SIG-M5 (cell line): ENCODE data around the gene PSMB8.
"Not testable (repeated sequence)": the region's sequence is repeated elsewhere in the genome, so short reads cannot be mapped to it uniquely, and the experiment has no call there.

Experiments
- DNase-seq: peaks from one replicate; lab custom pipeline; 2025; lab: John Stamatoyannopoulos, UW

PSMB8 gene

DNA sequence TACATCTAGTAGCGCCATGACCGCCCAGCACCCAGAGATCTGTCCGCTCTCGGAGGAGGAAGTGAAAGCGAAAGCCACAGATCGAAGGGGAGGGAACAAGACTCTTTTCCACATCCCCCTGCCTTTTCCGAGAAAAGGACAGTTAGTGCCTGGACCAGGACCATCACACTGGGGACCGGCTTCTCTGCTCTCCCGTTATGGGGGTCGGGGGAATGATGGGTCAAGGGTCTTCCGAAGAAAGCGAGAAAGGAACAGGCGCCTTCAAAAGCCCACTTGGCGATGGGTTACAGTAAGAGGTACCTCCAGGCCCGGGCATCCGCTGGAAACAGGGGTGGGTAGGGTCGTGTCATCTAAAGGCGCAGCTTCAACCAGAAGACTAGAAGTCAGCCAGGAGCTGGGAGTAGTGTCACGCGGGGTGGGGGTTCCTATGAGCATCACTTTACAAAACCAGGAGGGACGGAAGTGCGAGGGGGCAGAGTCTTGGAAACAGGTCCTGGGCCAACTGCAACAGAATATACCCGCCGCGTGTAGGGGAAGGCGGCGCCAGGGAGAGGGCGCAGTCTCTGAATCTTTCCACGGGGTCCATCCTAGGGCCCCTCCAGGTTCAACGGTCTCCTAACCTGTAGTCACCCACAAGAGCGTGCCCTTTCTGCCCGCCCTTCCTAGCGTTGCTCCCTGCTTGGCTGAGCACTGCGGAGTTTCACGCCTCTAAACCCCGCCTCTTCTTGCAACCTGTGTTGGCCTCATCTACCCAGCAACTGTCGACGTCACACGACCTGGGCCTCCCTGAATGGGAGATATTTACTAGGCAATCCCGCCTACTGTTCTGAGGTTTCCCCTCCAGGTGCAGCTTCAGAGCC, at the start of gene PSMB8:
Gene PSMB8, minus strand, starts transcription at position 69 of the 860 bp plus-strand sequence. Its CDS starts 51 bp downstream, at position 18.
- DNase-seq: peak; percentile 60

DNA sequence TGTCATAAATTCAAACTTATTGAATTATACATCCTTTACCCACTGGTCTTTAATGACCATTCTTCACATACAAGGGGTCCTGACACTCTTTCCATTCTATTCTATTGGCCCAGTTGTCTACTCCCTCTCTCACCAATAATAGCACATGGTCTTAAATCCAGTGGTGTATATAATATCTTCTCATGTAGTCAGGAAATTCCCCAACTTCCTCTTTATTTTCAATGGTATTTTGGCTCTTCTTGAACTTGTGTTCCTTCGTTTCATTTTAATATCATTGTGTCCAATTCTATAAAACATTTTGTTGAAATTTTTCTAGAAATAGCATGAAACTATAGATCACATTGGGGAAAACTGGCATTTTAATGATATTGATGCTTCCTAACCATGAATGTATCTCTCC, 47.0 kb upstream of the PSMB8 start:
- DNase-seq: no peak

DNA sequence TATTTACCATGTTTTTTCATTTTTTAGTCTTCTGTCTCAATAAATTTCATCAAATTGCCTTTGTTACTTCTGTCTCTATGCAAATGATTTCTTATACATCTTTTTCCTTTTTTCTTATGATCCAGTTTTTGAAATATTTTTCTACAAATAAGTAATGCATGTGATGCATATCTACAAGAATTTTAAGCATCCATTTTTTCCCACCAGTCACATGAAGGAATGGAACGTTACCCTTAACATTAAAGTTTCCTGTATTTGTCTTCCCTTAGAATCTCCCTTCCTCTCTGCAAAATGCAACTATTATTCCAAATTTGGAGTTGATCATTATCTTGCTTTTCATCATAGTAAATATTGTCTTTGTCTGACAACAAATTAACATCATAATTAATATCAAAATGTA, 45.7 kb upstream of the PSMB8 start:
- no peak for DNase-seq

DNA sequence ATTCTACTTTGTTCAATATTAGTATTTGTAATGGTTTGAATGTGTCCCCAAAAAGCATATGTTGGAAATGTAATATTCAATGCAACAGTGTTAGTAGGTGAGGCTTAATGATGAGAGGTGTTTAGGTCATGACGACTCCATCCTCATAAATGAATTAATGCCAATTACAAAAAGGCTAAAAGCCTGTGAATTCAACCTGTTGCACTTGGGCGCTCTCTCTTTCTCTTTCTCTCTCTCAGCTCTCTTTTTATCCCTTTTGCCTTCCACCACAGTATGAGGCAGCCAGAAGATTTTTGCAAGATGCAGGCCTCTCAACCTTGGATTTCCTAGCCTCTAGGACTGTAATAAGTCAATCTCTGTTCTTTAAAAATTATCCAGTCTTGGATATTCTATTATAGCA, 44.7 kb upstream of the PSMB8 start:
- no peak for DNase-seq

DNA sequence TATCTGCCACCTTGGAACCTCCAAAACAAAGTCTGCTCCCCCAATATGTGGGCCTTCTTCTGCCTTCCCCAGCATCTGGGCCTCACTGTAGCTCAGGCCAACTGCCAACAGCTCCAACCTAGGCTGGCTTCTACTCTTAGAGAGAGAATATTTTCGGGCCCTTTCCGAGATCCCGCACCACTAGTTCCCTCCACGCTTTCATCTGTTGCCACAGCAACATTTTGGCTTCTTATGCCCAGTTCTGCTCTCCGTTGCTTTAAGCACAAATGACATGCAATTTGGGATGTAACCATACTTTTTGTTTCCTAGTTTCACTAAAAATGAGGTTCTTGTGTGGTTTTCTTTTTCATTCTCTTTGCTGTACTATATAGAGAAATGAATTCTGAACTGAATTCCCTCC, 43.8 kb upstream of the PSMB8 start:
- no peak for DNase-seq

DNA sequence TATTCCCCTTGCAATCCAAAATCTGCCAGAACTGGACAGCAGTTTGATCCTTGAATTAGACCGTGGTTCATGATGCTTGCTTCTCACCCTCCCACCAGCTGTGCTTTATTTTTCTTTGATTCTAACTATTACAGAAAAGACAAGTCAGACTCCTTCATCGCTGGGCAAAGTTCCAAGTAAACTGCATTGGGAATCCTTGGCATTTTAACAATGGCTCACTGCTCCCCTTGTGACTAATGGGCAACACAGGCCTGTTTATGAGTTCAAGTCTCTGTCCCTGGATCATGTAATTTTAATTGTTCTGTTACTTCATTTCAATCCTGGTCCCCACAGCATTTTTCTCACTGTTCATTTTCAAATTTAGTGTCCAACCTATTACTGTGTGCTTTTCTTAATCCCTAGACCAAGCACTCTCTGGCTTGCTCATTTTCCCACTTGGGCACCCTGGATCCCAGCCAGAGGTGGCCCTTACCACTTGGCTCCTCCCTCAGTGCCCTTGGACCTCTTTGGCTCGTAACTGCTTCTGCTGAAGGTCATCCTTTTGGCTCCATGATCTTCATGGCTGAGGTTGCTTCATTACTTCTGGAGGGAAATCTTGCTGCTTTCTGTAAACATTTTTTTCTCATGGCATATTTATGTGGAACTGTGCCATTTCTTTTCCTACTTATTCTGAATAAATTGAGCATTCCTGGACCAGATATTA, 43.0 kb upstream of the PSMB8 start:
- no peak for DNase-seq

DNA sequence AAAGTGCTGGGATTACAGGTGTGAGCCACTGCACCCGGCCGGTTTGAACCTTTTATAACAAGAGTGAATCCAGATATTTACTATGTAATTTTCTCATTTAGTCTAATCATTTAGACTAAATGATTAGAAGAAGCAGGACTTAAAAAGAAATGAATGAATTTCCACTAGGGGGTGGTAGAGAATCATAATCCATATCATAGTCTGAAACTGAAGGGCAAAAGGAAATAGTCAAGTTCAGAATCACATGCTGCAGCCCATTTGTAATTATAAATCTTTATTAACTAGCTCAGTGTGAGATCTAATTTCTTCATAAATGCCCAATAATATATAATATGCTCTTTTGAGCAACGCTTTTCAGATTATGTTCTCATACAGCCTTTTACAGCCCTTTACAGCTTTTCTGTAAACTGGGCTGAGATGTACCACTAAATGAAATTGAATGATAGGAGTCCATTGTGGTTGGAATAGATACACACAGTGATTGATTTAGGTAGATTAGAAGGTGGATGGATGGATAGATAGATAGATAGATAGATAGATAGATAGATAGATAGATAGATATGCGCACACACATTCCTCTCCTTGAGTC, 41.9 kb upstream of the PSMB8 start:
- no peak for DNase-seq

DNA sequence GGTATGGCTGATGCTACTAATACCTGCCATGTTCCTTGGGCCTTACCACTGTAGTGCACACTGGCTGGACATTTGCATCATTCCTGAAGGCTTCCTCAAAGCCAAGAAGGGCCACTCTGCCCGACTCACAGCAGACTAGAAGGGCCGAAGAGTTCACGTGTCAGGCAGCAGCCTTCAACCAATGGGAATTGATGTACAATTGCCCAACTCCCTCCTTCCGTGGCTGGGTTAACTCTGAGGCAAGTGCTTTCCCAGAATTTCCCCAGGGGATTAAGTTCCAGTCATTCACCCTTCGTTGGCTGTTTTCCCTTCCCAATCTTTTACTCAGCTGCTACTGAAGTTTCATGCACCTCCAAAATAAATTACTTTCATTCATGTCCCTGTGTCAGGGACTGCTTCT, 39.9 kb upstream of the PSMB8 start:
- DNase-seq: no peak

DNA sequence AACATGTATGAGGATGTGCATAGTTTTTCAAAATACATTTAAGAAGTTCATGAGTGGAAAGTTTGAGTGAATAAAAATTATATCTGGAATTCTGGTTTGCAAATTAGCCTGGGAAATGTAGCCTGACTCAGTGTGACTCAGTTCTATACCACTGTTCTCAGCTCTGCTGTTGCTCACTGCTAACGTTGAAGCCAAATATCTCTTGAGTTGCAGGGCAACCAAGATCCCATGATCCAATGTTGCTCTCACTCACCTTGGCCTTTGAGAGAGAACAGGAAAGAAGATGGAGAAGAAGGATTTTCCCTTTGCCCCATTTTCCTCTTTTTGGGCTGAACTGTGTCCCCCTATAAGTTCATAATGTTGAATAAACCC, 39.0 kb upstream of the PSMB8 start:
- no peak for DNase-seq

DNA sequence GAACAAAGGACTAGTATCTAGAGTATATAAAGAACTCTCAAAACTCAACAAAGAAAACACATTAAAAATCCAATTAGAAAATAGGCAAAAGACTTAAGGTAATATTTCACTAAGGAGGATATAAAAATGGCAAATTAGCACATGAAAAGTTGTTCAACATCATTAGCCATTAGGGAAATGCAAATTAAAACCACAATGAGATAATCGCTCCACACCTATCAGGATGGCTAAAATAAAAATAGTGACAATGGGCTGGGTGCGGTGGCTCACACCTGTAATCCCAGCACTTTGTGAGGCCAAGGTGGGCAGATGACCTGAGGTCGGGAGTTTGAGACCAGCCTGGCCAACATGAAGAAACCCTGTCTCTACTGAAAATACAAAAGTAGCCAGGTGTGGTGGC, 37.1 kb upstream of the PSMB8 start:
- not testable (repeated sequence) for DNase-seq

DNA sequence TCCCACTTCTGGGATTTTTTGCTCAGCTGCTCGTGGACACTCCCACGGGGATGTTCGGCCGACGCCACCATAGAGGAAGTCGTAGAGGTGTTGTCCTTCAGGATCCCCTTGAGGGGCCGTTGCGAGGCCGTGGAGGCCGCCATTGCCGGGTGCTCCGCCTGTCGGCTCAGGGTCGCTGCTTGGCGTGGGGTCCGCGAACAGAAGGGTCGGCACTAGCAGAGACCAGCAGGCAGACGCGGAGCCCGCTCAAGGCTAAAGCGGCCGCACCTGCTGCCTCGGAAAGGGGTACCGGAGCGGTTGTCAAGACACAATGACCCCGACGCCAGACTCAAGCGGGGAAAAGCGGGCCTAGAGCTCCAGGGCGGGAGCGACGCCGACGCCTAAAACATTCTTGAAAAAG, 35.8 kb upstream of the PSMB8 start:
- DNase-seq: no peak

DNA sequence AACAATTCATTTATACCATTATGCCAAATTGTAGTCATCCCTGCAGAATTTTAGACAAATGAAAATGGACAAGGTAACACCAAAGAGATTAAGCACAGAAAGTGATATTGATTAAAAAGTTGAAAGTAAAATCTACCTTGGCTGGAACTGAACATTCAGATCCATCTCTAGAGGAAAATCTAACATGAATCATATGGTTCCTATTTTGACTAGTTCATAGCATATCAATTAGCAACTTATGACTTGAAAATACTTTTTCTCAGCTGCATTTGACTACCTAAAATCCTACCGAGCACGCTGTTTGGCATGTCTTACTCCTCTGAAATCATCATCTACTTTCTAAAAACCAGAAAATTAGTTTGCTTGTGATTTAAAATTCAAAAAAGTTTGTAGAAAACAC, 32.8 kb upstream of the PSMB8 start:
- DNase-seq: no peak

DNA sequence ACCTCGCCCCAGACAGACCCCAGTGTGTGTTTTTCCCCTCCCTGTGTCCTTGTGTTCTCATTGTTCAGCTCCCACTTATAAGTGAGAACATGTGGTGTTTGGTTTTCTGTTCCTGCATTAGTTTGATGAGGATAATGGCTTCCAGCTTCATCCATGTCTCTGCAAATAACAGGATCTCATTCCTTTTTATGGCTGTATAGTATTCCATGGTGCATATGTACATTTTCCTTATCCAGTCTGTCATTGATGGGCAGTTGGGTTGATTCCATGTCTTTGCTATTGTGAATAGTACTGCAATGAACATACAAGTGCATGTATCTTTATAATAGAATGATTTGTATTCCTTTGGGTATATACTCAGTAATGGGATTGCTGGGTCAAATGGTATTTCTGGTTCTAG, 30.1 kb upstream of the PSMB8 start:
- DNase-seq: not testable (repeated sequence)

DNA sequence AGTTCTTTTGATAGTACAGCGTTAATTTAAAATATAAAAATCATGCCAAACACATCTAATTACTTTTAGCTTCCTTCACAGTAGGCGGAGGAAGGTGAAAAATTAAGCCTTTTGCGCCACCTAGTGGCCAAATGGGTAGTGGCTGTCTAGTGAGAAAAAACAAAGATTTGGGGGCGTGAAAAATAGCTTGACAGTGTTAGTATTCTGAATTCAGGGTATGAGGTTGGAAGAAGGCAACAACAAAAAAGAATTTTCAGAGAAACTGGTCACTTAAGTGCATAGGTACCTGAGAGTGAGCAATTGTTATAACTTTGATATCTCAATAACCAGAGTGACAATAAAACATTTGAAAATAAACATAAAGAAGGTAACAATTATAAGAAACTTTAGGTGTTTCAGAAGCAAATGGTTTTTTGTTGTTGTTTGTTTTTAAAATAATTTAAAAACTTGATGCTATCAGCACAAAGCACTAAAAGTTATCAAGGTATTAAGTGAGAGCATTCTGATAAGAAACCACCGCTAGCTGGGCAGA, 24.5 kb upstream of the PSMB8 start:
- no peak for DNase-seq

DNA sequence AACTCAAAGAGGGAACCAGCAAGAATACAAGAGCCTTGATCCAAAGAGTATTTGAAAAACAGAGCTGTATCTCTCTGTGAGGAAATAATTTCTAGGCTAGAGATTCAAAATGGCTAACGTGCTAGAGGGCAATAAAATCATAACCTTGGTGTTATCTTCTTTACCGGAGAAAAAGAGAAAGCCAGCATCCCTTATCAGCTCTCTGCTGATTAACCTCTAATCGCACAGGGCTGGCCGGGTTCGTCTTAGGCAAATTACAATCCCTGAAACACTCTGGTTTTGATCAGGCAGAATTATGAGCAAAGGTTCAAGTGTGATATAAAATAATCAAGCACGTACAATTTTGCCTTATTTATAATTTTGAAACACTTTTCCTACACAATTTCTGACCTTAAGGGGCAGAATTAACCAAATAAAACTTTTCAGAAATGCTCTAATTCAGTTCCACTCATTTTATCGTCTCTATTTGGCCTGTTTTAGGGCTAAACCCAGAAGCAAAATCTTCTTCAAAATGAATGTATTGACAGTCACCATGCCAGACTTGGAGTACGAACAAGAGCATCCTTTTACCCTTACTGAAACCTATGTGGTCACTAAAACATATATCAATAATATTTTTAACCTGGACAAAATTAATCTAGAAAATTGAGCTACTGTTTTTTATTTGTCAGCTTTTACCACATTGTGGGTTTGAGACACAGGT, 23.9 kb upstream of the PSMB8 start:
- DNase-seq: no peak

DNA sequence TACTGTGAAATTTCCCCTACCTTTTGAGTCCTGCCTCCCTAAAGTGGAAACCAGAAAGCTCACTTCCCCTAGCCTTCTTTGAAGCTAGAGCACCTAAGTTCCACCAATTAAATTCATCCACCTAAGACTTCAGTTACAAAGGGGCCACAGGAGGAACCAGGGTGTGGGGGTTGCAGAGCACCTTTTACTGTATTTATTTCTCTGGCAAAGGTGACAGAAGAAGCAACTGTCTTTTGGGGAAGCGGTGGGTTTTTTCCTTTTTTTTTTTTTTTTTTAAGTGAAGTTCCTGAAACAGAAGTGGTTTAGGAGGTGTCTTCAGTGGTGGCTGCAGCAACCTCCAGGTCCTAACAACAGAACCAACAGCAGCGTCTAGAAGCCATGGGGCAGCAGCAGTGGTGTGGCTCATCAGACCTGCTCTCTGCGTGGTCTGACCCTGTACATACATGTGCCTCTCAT, 23.2 kb upstream of the PSMB8 start:
- DNase-seq: no peak

DNA sequence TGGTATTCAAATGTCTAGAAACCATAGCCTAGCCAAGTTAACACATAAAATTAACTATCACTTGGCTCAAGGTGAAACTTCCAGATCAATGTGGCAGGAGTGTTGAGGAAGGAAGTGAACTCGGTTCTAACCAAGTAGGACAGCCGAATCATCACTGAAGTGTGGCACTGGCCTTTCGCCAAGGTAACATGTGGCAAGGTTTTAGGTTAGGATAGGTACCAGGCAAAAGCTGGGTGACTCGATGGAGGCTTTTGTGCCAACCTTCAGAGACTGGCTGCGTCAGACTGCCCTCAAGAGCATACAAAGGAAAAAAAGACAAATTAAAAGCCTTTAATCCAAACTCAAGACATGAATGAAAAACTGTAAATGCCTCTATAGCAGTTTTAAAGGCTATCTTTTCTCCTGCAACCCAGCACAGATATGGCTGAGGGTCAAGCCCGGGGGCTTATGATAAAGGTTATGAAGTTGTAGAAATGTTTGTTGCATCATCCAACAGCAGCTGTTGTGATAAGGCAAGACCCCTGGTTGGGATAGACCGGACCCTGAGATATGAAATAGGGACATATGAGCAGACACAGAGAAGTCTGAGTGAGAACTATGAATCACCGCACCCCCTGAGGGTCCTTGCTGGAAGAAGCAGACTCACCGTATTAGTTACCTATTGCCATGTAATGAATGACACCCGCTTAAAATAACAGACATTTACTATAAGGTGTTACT, 22.0 kb upstream of the PSMB8 start:
- no peak for DNase-seq

DNA sequence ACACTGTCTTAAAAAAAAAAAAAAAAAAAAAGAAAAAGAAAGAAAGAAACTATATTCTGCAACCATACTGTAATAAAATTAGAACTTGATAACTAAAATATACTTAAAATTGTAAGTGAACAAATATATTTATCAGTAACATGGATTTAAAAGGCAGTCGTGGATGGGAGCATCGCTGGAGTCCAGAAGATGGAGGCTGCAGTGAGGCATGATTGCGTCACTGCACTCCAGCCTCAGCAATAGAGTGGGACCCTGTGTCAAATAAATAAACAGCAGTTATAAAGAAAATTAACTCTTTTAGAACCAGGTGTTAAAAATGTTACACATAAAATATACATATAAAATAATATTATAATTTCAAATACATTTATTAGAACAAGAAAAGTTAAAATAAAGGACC, 18.9 kb upstream of the PSMB8 start:
- no peak for DNase-seq

DNA sequence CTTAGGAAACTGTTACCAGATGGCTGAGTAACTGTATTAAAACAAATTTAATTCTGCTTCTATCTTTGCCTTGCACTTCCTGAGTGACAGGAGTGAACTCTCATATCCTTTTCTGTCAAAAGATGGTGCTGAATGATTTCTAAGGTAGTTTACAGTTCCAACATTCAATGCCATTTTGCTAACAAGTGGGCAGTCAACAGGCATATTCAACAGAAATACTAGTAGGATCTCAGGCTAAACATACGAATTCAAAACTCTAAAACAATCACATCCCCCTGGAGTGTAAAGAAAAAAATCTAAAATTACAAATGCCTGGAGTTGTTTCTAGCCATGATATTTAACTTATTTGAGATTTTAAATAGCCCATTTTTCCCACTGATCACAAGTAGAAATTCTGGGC, 16.8 kb upstream of the PSMB8 start:
- DNase-seq: no peak

DNA sequence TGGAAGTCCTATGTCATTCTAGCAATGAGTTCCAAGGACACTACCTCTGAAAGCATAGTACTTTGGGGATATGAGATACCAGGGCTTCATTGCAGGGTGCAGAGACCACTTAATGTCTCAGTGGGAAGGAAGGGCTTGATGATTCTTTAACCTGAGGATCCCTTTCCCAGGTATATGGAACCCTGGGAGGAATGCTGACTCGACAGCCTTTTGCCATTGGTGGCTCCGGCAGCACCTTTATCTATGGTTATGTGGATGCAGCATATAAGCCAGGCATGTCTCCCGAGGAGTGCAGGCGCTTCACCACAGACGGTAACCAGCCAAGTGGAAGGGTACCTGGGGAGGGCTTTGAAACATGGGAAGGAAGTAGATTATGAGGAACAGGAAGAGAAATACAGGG, 14.3 kb upstream of the PSMB8 start:
- no peak for DNase-seq

DNA sequence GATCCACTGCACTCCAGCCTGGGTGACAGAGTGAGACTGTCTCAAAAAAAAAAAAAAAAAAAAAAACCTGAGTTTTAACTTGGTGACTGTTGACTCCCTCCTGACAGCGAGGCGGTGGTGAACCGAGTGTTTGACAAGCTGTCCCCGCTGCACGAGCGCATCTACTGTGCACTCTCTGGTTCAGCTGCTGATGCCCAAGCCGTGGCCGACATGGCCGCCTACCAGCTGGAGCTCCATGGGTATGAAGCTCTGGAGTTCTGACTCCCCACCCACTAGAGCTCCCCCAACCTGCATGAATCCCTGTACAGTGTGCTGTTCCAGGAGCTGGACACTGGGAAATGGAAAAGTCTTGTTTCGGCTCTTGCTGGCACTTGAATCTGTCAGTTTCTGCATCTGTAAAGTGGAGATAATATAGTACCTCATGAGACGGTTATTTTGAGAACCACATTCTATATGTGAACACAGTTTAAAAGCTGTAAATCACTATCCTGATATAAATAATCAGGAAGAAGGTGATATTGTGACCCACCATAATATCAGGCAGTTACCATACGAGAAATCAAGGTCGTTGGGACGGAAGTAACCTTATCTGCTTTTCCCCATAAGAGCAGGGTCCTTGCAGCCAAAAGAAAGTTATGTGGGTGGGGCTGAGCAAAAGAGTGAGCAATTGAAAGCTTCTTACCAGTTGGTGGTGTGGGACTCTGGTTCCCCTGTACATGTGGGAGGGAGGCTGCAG, 13.5 kb upstream of the PSMB8 start:
- DNase-seq: no peak
